ENCODE results near the gene METTL23. TPM values are rescaled to one million over a fixed set of nuclear protein-coding genes. Genes with fewer than 3 reads are reported as not detected.
"Not testable (repeated sequence)": the region's sequence is repeated elsewhere in the genome, so short reads cannot be mapped to it uniquely, and the experiment has no call there.

The METTL23 gene
- total RNA-seq, 2 experiments from 2014 or later = 40.5 to 41.0 TPM

GRCh38 chr17:76690596-76691280, 35.9 kb upstream of the METTL23 start:
- ChIA-PET CTCF (interaction anchor here (0.9 to 1.2 kb wide), 3 partner anchors 9 to 168 kb away, joined by 3 to 5 read pairs (median 3); partner anchors contain the start of gene MXRA7), POLR2A (no interaction called here)

- CTCF ChIA-PET = interaction anchor here (0.9 to 1.1 kb wide), 2 partner anchors 10 to 19 kb away, joined by 3 read pairs; partner anchors contain the start of gene MXRA7
- POLR2A ChIA-PET = no interaction called here
These were observed 35.1 kb upstream of the METTL23 start for GRCh38 chr17:76691379-76692191.

- POLR2A ChIA-PET = interaction anchor here (0.7 kb wide), 1 partner anchor 174 kb away, joined by 3 read pairs; no protein-coding TSS in a partner anchor
These were observed 31.4 kb upstream of the METTL23 start for GRCh38 chr17:76695059-76695831.

GRCh38 chr17:76696763-76697701, 29.6 kb upstream of the METTL23 start:
- ChIA-PET CTCF (interaction anchor here (1.6 kb wide), 1 partner anchor 26 kb away, joined by 3 read pairs; no protein-coding TSS in a partner anchor), POLR2A (interaction anchor here (0.6 kb wide), 1 partner anchor 141 kb away, joined by 4 read pairs; no protein-coding TSS in a partner anchor)

More at GRCh38 chr17:76695059-76695831, 31.4 kb upstream of the METTL23 start:
- CTCF ChIA-PET = no interaction called here

- POLR2A ChIA-PET = interaction anchor here (0.6 kb wide), 1 partner anchor 141 kb away, joined by 4 read pairs; no protein-coding TSS in a partner anchor
These were observed 28.8 kb upstream of the METTL23 start for GRCh38 chr17:76697702-76698465.

GRCh38 chr17:76698466-76698977, 28.1 kb upstream of the METTL23 start:
- POLR2A ChIA-PET = not testable (repeated sequence)
- CTCF ChIA-PET = interaction anchor here (0.6 to 1.6 kb wide), 2 partner anchors 8 to 24 kb away, joined by 3 read pairs; no protein-coding TSS in a partner anchor

More at GRCh38 chr17:76697702-76698465, 28.8 kb upstream of the METTL23 start:
- CTCF ChIA-PET = interaction anchor here (1.6 kb wide), 1 partner anchor 25 kb away, joined by 3 read pairs; no protein-coding TSS in a partner anchor

- POLR2A ChIA-PET = no interaction called here
- CTCF ChIA-PET = no interaction called here
These were observed 26.4 kb upstream of the METTL23 start for GRCh38 chr17:76700270-76700616.

- ChIA-PET CTCF (interaction anchor here (1.0 kb wide), 1 partner anchor 14 kb away, joined by 3 read pairs; no protein-coding TSS in a partner anchor), POLR2A (no interaction called here)
These were observed 25.8 kb upstream of the METTL23 start for GRCh38 chr17:76700617-76701470.

GRCh38 chr17:76701471-76701967, 25.1 kb upstream of the METTL23 start:
- CTCF ChIA-PET = interaction anchor here (0.6 to 1.0 kb wide), 3 partner anchors 11 to 20 kb away, joined by 3 to 4 read pairs (median 3); no protein-coding TSS in a partner anchor
- POLR2A ChIA-PET = no interaction called here

- ChIA-PET POLR2A (no interaction called here), CTCF (interaction anchor here (0.6 to 1.0 kb wide), 3 partner anchors 12 to 20 kb away, joined by 3 to 4 read pairs (median 3); no protein-coding TSS in a partner anchor)
These were observed 24.6 kb upstream of the METTL23 start for GRCh38 chr17:76702076-76702475.

GRCh38 chr17:76702941-76703637, 23.6 kb upstream of the METTL23 start:
- ChIA-PET POLR2A (no interaction called here), CTCF (no interaction called here)

- ChIA-PET CTCF (interaction anchor here (1.0 kb wide), 1 partner anchor 23 kb away, joined by 3 read pairs; no protein-coding TSS in a partner anchor), POLR2A (interaction anchor here (0.5 kb wide), 1 partner anchor 42 kb away, joined by 5 read pairs; no protein-coding TSS in a partner anchor)
These were observed 21.8 kb upstream of the METTL23 start for GRCh38 chr17:76704805-76705204.

- CTCF ChIA-PET = interaction anchor here (0.7 kb wide), 1 partner anchor 886 kb away, joined by 4 read pairs; no protein-coding TSS in a partner anchor
- POLR2A ChIA-PET = no interaction called here
These were observed 19.8 kb upstream of the METTL23 start for GRCh38 chr17:76706817-76707216.

GRCh38 chr17:76707985-76708807, 18.4 kb upstream of the METTL23 start:
- CTCF ChIA-PET = interaction anchor here (1.0 to 1.5 kb wide), 3 partner anchors 27 to 84 kb away, joined by 3 to 5 read pairs (median 3); no protein-coding TSS in a partner anchor
- POLR2A ChIA-PET = interaction anchor here (0.6 kb wide), 1 partner anchor 44 kb away, joined by 3 read pairs; no protein-coding TSS in a partner anchor
